Activated T-cell treated with anti-CD3 and anti-CD28 coated beads for 24 hours (primary cell): ENCODE measurements around the gene GPC5.
"Not testable (repeated sequence)": the region's sequence is repeated elsewhere in the genome, so short reads cannot be mapped to it uniquely, and the experiment has no call there.

Experiments used
- DNase-seq: peaks from one replicate; pipeline ENCODE4 v3.0.0-alpha.2; 2020; ENCODE audit warnings: low read depth

GPC5 gene

DNA sequence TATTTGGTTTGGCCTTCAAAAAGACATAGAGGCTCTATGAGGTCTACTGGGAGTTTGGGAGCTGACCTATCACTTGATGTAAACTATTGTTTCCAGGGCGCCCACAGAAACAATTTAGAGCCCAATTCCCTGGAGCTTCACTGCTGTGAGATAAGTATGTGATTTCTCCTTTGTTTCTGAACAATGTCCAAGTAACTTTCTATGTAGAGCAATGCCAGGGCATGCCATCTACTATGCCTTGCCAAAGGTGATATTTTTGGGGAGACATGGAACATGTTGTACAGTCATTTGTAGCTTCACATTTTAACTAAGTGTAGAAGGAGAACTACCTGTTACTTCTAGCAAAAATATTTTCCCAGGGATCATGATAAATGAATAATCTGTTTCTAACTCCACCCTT lies 872.6 kb downstream of the GPC5 start:
- DNase-seq, result no peak

GRCh38 chr13:92272177-92272576 lies 873.8 kb downstream of the GPC5 start:
- DNase-seq, result no peak

- not testable (repeated sequence) for DNase-seq
Observed at GRCh38 chr13:92280986-92281385, 882.6 kb downstream of the GPC5 start.

DNA sequence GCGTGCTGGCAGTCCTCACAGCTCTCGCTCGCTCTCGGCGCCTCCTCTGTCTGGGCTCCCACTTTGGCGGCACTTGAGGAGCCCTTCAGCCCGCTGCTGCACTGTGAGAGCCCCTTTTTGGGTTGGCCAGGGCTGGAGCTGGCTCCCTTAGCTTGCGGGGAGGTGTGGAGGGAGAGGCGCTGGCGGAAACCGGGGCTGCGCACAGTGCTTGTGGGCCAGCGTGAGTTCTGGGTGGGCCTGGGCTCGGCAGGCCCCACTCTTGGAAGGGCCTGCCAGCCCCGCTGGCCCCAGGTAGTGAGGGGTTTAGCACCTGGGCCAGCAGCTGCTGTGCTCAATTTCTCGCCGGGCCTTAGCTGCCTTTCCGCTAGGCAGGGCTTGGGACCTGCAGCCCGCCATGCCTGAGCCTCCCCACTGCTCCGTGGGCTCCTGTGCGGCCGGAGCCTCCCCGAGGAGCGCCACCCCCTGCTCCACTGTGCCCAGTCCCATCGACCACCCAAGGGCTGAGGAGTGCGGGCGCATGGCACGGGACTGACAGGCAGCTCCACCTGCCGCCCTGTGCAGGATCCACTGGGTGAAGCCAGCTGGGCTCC lies 892.4 kb downstream of the GPC5 start:
- DNase-seq, result not testable (repeated sequence)

GRCh38 chr13:92294533-92294932 lies 896.1 kb downstream of the GPC5 start:
- DNase-seq, result not testable (repeated sequence)

GRCh38 chr13:92296154-92296671 lies 897.8 kb downstream of the GPC5 start:
- DNase-seq, result not testable (repeated sequence)

DNA sequence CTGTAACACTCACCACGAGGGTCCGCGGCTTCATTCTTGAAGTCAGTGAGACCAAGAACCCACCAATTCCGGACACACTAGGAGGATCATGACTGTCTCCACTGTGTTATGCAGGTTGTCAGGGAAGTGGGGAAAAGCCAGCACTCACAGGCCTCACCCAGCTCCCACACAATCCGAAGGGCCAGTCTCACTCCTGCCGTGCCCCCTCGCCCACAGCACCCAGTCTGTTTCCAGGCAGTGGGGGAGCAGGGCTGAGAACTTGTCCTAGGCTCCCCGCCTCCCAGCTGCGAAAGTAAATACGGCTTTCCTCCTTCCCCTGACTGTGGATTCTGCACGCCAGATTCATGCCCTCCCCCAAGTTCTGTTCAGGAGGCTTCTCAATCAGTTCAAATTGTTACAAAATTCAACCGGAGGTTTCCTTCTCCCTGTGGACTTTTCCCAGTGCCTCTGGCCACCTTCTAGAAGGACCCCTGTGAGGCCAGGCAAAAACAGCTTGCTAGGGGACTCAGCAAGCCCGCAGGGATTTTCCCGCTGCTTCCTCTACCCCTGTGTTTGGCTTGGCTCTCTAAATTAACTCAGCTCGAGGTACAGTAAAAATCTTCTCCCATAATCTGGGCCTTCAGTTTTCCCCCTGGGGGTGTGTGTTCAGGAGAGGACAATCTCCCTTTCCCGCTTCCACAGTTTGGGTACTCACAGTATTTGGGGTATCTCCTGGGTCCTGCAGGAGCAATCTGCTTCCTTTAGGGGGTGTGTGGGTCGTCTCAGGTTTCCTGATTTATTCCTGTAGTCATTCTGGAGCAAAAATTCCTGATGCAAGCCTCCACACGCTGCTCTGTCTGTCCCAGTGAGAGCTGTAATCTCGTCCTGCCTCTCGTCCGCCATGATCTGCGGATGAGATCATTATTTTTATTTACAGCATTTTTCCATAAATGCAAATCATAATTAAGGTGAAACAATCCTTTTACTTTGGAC lies 899.8 kb downstream of the GPC5 start:
- DNase-seq, result no peak

- DNase-seq, result no peak
Observed at GRCh38 chr13:92300651-92301050, 902.2 kb downstream of the GPC5 start.

- DNase-seq, result no peak
Observed at GRCh38 chr13:92303428-92303827, 905.0 kb downstream of the GPC5 start.

DNA sequence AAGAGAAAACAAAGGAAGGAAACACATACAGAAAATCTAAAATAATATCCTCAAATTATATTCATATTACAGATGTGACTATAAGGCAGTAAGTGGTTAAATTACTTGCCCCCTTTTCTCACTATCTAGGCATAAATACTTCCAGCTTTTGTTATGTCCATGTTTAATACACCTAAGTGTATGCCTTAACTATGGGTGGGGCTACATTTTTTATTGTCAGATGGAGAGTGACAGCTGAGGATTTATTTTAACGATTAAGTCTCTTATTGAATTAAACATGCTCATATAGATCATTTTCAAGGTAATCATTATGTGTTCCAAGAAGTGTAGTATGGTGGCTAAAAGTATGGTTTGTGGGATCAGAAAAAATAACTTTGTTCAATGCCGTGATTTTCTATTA lies 909.3 kb downstream of the GPC5 start:
- no peak for DNase-seq

GRCh38 chr13:92312823-92313222 lies 914.4 kb downstream of the GPC5 start:
- no peak for DNase-seq

- no peak for DNase-seq
Observed at GRCh38 chr13:92313382-92313781, 915.0 kb downstream of the GPC5 start.

DNA sequence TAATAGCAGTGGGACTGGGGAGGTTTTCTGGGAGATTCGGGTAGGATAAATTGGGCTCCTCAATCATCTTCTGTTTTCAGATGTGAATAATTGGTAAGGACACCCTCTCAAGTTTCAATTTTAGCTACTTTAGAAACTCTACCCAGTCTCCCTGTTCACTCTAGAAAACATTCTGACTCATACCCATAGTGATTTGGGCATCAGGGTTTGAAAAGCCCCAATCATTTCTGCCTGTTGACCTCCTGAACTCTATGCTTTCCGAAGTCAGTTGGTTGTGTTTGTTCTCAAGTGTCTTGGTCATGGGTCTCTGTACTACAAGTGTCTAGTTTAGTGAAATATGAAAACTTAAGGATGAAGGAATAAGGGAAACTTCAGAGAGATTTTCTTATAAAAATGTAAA lies 916.8 kb downstream of the GPC5 start:
- no peak for DNase-seq

GRCh38 chr13:92316030-92316429 lies 917.6 kb downstream of the GPC5 start:
- DNase-seq, result no peak

DNA sequence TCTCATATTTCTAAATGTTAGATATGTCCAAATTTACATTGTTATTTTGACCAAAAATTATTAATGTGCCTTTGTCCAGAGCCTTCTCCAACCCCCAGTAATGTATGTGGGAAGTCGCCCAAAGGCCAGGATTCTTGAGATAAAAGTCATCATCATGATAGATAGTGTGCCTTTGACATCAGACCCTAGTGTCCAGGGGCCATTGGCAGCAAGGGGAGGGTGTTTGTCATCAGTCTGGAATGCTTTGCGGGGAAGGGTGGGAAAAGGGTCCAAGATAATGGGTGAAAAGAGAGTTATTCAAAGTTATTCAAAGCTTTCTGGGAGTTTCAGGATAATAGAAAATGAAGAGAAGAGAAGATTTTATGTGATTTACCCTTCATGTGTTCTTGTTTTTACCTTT lies 918.6 kb downstream of the GPC5 start:
- no peak for DNase-seq

GRCh38 chr13:92320323-92320722 lies 921.9 kb downstream of the GPC5 start:
- no peak for DNase-seq

- no peak for DNase-seq
Observed at GRCh38 chr13:92321174-92321573, 922.8 kb downstream of the GPC5 start.

- no peak for DNase-seq
Observed at GRCh38 chr13:92345627-92346026, 947.2 kb downstream of the GPC5 start.

GRCh38 chr13:92346046-92346445 lies 947.6 kb downstream of the GPC5 start:
- DNase-seq, result no peak

GRCh38 chr13:92354583-92354982 lies 956.2 kb downstream of the GPC5 start:
- no peak for DNase-seq

GRCh38 chr13:92355213-92355612 lies 956.8 kb downstream of the GPC5 start:
- no peak for DNase-seq

GRCh38 chr13:92362717-92363116 lies 964.3 kb downstream of the GPC5 start:
- no peak for DNase-seq

DNA sequence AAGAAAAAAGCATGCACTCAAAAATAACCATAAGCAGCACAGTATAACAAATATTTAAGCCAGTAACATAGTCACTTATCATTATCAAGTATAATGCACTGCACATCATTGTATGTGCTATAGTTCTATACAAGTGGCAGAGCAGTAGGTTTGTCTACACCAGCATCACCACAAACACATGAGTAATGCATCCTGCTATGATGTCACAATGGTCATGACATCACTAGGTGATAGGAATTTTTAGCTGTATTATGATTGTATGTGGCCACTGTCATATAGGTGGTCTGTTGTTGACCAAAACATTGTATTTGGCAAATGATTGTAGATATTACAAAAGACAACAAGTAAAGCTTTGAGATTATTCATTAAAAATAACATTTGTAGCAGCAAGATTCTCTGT lies 967.5 kb downstream of the GPC5 start:
- DNase-seq, result no peak
